ENCODE data around the gene FAM3D. TPM values are rescaled to one million over a fixed set of nuclear protein-coding genes. Genes with fewer than 3 reads are reported as not detected.

FAM3D gene
- total RNA-seq, 1 experiment from 2014 or later: 0.32 TPM

- TF ChIP-seq RAD21 (IDR thresholded peaks at IDR 0.05; ENCODE audit: low read depth) (no peak), TCF7L2 (IDR thresholded peaks at IDR 0.05; ENCODE audit: borderline replicate concordance, extremely low read depth, insufficient read depth, insufficient read length) (no peak), CBX3 (IDR thresholded peaks at IDR 0.05; ENCODE audit: low read depth) (no peak)
Measured at GRCh38 chr3:58683001-58683458, 16.5 kb upstream of the FAM3D start (continued).

DNA sequence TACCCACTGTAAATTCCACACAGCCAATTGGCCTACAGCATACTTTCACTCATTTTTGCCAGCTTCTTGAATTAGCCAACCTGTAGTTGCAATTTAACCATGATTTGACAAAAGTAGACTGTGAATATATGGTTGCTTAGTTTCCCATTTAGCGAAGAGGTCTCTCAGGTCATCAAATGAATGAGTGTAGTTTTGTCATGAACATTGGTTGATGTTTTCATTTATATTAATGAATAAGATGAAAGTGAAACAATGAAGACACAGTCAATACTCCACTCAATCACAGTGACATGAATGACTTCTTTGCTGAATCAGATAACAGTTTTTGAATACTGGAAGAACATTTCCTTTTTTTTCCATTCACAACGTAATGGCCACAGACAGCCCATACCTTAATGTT is 15.3 kb upstream of the FAM3D start:
- H3K9ac ChIP-seq (ENCODE audit: low read length): no peak overlapping the region
- no peak overlapping the region for H3K27ac ChIP-seq (ENCODE audit: low read depth, low read length)
- ChIA-PET RAD21 (ENCODE audit: low non-redundant PET in 1 of 2, low total read pairs in 2 of 2, uncharacterized antibody in 2 of 2, unreplicated experiment in 2 of 2) (no interaction called here), CTCF (no interaction called here), POLR2A (no interaction called here)
- intact Hi-C loops (cut with micrococcal nuclease): no loop called here
- no peak overlapping the region for H3K4me3 ChIP-seq (replicated peaks in 1 of 2; ENCODE audit: low read depth in 1 of 2, low read length in 2 of 2)
- no peak overlapping the region for H3K4me2 ChIP-seq (ENCODE audit: low read length)
- H3K4me1 ChIP-seq (ENCODE audit: control insufficient read depth in 1 of 2, insufficient read depth in 2 of 2, low read length in 2 of 2): peaks cover 0 to 11% of the 10 kb centered on the region in 2 experiments; a peak in 2 of 4 replicates
- peaks cover 26% of the 10 kb centered on the region for H3K27me3 ChIP-seq (ENCODE audit: insufficient read depth, low read length)
- no peak overlapping the region for H2AFZ ChIP-seq (ENCODE audit: low read depth, low read length, poor library complexity, severe bottlenecking)
- no peak for DNase-seq (ENCODE audit: low read depth, low spot score)
- no peaks in the 10 kb centered on the region for H3K9me2 ChIP-seq (ENCODE audit: insufficient read depth)
- H3K36me3 ChIP-seq (ENCODE audit: control insufficient read depth in 1 of 2, insufficient read depth in 2 of 2, low read length in 2 of 2): no peaks in the 10 kb centered on the region
- TF ChIP-seq POLR2AphosphoS5 (IDR thresholded peaks at IDR 0.05; ENCODE audit: low read depth, low read length): no peak
- no peak for TF ChIP-seq SRF (IDR thresholded peaks at IDR 0.05; ENCODE audit: low read depth)
- TF ChIP-seq EGR1 (IDR thresholded peaks at IDR 0.05; ENCODE audit: low read depth): no peak
- no peak for TF ChIP-seq ZNF274 (IDR thresholded peaks at IDR 0.05; ENCODE audit: low read depth, low read length)
- TF ChIP-seq, protein P1, sequence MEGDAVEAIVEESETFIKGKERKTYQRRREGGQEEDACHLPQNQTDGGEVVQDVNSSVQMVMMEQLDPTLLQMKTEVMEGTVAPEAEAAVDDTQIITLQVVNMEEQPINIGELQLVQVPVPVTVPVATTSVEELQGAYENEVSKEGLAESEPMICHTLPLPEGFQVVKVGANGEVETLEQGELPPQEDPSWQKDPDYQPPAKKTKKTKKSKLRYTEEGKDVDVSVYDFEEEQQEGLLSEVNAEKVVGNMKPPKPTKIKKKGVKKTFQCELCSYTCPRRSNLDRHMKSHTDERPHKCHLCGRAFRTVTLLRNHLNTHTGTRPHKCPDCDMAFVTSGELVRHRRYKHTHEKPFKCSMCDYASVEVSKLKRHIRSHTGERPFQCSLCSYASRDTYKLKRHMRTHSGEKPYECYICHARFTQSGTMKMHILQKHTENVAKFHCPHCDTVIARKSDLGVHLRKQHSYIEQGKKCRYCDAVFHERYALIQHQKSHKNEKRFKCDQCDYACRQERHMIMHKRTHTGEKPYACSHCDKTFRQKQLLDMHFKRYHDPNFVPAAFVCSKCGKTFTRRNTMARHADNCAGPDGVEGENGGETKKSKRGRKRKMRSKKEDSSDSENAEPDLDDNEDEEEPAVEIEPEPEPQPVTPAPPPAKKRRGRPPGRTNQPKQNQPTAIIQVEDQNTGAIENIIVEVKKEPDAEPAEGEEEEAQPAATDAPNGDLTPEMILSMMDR (IDR thresholded peaks at IDR 0.05 in 2 of 3, conservative IDR thresholded peaks at IDR 0.05 in 1 of 3; ENCODE audit: borderline replicate concordance in 1 of 3, insufficient read depth in 1 of 3, low read depth in 2 of 3, low read length in 2 of 3): no peak
- TF ChIP-seq ZBTB33 (IDR thresholded peaks at IDR 0.05; ENCODE audit: extremely low read depth, insufficient replicate concordance, low read length): no peak
- TF ChIP-seq, protein P2, sequence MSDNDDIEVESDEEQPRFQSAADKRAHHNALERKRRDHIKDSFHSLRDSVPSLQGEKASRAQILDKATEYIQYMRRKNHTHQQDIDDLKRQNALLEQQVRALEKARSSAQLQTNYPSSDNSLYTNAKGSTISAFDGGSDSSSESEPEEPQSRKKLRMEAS (IDR thresholded peaks at IDR 0.05): no peak
- TF ChIP-seq CEBPB (IDR thresholded peaks at IDR 0.05; ENCODE audit: low read depth): no peak
- no peak for TF ChIP-seq RAD21 (IDR thresholded peaks at IDR 0.05; ENCODE audit: low read depth)
- TF ChIP-seq TCF7L2 (IDR thresholded peaks at IDR 0.05; ENCODE audit: borderline replicate concordance, extremely low read depth, insufficient read depth, insufficient read length): no peak
- TF ChIP-seq JUND (IDR thresholded peaks at IDR 0.05): no peak
- no peak for TF ChIP-seq ELF1 (IDR thresholded peaks at IDR 0.05; ENCODE audit: borderline replicate concordance, low read depth)
- no peak for TF ChIP-seq POLR2A (IDR thresholded peaks at IDR 0.05; ENCODE audit: borderline replicate concordance, extremely low read depth, insufficient read depth, insufficient read length)
- TF ChIP-seq, protein P3, sequence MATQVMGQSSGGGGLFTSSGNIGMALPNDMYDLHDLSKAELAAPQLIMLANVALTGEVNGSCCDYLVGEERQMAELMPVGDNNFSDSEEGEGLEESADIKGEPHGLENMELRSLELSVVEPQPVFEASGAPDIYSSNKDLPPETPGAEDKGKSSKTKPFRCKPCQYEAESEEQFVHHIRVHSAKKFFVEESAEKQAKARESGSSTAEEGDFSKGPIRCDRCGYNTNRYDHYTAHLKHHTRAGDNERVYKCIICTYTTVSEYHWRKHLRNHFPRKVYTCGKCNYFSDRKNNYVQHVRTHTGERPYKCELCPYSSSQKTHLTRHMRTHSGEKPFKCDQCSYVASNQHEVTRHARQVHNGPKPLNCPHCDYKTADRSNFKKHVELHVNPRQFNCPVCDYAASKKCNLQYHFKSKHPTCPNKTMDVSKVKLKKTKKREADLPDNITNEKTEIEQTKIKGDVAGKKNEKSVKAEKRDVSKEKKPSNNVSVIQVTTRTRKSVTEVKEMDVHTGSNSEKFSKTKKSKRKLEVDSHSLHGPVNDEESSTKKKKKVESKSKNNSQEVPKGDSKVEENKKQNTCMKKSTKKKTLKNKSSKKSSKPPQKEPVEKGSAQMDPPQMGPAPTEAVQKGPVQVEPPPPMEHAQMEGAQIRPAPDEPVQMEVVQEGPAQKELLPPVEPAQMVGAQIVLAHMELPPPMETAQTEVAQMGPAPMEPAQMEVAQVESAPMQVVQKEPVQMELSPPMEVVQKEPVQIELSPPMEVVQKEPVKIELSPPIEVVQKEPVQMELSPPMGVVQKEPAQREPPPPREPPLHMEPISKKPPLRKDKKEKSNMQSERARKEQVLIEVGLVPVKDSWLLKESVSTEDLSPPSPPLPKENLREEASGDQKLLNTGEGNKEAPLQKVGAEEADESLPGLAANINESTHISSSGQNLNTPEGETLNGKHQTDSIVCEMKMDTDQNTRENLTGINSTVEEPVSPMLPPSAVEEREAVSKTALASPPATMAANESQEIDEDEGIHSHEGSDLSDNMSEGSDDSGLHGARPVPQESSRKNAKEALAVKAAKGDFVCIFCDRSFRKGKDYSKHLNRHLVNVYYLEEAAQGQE (IDR thresholded peaks at IDR 0.05; ENCODE audit: low read depth): no peak
- TF ChIP-seq EZH2phosphoT487 (IDR thresholded peaks at IDR 0.05; ENCODE audit: borderline replicate concordance): no peak
- TF ChIP-seq EZH2 (IDR thresholded peaks at IDR 0.05): no peak
- TF ChIP-seq CBX3 (IDR thresholded peaks at IDR 0.05; ENCODE audit: low read depth): no peak
- no peak for TF ChIP-seq ZFX (IDR thresholded peaks at IDR 0.05)
- no peak for TF ChIP-seq SIN3A (IDR thresholded peaks at IDR 0.05; ENCODE audit: low read depth)
- no TSS peak for BruUV-seq (replicated peaks)
- H3K9me3 ChIP-seq (ENCODE audit: control insufficient read depth in 1 of 2, insufficient read depth in 1 of 2, low read depth in 1 of 2, low read length in 2 of 2): no peaks in the 10 kb centered on the region
- no peak for ATAC-seq
- H4K20me1 ChIP-seq (ENCODE audit: insufficient read depth): no peaks in the 10 kb centered on the region
- no peaks in the 10 kb centered on the region for H3K79me2 ChIP-seq (ENCODE audit: insufficient read depth, low read length)
